K562 (cell line): ENCODE results near the gene OSBPL3. TPM values are rescaled to one million over a fixed set of nuclear protein-coding genes. Genes with fewer than 3 reads are reported as not detected.

Experiments
- KDM4B ChIP-seq, 2 experiments: fragments of 450-650 bp in 1 of 2; sonication (generic) in 1 of 2; IDR thresholded peaks; 2 replicates each; pipeline ENCODE4 v1.6.1; 2016 to 2017; ENCODE audit warnings: borderline replicate concordance in 2 of 2, antibody characterized with exemption in 1 of 2, low read depth in 1 of 2, mild to moderate bottlenecking in 1 of 2
- MAFK ChIP-seq: IDR thresholded peaks from 2 replicates; pipeline ENCODE4 v1.6.1; 2011; ENCODE audit warnings: low read length, improper control_type of control experiment
- MCM3 ChIP-seq: fragments of 450-650 bp; IDR thresholded peaks from 2 replicates; pipeline ENCODE4 v1.6.1; 2016
- RBM39 ChIP-seq: fragments of 200-400 bp; formaldehyde crosslinking; optimal IDR thresholded peaks from 2 replicates; pipeline ENCODE3; 2018; ENCODE audit warnings: low read depth, low read length
- THAP12 ChIP-seq: fragments of 250-450 bp; sonication (Bioruptor Pico); IDR thresholded peaks from 2 replicates; pipeline ENCODE4 v1.9.0; 2021; ENCODE audit warnings: mild to moderate bottlenecking, inconsistent platforms
- TOE1 ChIP-seq, 2 experiments: fragments of 450-650 bp in 1 of 2; sonication (generic) in 1 of 2; formaldehyde crosslinking in 1 of 2; IDR thresholded peaks; 2 replicates each; pipeline versions ENCODE4 v1.7.1 to v1.8.0; 2016 to 2022; ENCODE audit warnings: borderline replicate concordance in 2 of 2, mild to moderate bottlenecking in 2 of 2, antibody characterized with exemption in 1 of 2, inconsistent platforms in 1 of 2, low read depth in 1 of 2, missing genetic modification reagents in 1 of 2, moderate library complexity in 1 of 2
- XRCC5 ChIP-seq: fragments of 200-400 bp; formaldehyde crosslinking; IDR thresholded peaks from 2 replicates; pipeline ENCODE4 v1.6.1; 2017; ENCODE audit warnings: low read depth, mild to moderate bottlenecking, low read length
- ZBTB49 ChIP-seq: sonication (generic); formaldehyde crosslinking; IDR thresholded peaks from 2 replicates; pipeline ENCODE4 v1.8.0; 2022; ENCODE audit warnings: missing genetic modification reagents, mild to moderate bottlenecking, borderline replicate concordance
- polyA plus RNA-seq, 8 experiments: library from polyadenylated mRNA; depleted of rRNA in 4 of 8; stranded (reverse) in 5 of 8; unstranded in 3 of 8; fragments of >200 nt; fragmentation: Nextera tagmentation in 2 of 8; fragmentation: Illumina TruSeq in 1 of 8; extraction: Ambion mirVana in 2 of 8; extraction: Trizol in 1 of 8; gene quantifications; 2 replicates each; pipeline versions ENCODE4 v1.2.1 to v1.2.3, GENCODE V29; 2011 to 2014; ENCODE audit warnings: inconsistent platforms in 1 of 8, missing spikeins in 1 of 8
- total RNA-seq, 7 experiments: library from RNA; depleted of rRNA in 6 of 7; stranded (reverse); fragments of >200 nt in 6 of 7; fragmentation: Illumina TruSeq in 2 of 7; extraction: Trizol in 2 of 7; gene quantifications; 2 replicates each; pipeline versions ENCODE4 v1.2.1 to v1.2.3, GENCODE V29; 2011 to 2021; ENCODE audit warnings: low replicate concordance in 1 of 7
- TF ChIP-seq, protein P1 (sequence below): IDR thresholded peaks from 2 replicates; pipeline ENCODE4 v1.6.1; 2011; ENCODE audit warnings: borderline replicate concordance, low read depth, mild to moderate bottlenecking, moderate library complexity, low read length; ENCODE audit not compliant: insufficient read depth, poor library complexity, severe bottlenecking
- TF ChIP-seq, protein P2 (sequence below), 2 experiments: IDR thresholded peaks; 2 replicates each; pipeline ENCODE4 v1.6.1; 2011; ENCODE audit warnings: borderline replicate concordance in 1 of 2, control low read depth in 1 of 2, low read depth in 1 of 2, low read length in 1 of 2, mild to moderate bottlenecking in 1 of 2, mixed read lengths in 1 of 2, moderate library complexity in 1 of 2; ENCODE audit not compliant: insufficient read depth in 1 of 2, insufficient read length in 1 of 2, poor library complexity in 1 of 2, severe bottlenecking in 1 of 2; ENCODE audit errors: extremely low read depth in 1 of 2
- TF ChIP-seq, protein P3 (sequence below): fragments of 450-650 bp; IDR thresholded peaks from 2 replicates; pipeline ENCODE4 v1.6.1; 2017; ENCODE audit warnings: antibody characterized with exemption, mild to moderate bottlenecking

Gene OSBPL3
- total and polyA plus RNA-seq, 9 of the 15 experiments (the other 6 are each of a cell fraction or from before 2014, with no cell fraction given) = 4.8 to 37.2 (median 26.5) TPM

DNA sequence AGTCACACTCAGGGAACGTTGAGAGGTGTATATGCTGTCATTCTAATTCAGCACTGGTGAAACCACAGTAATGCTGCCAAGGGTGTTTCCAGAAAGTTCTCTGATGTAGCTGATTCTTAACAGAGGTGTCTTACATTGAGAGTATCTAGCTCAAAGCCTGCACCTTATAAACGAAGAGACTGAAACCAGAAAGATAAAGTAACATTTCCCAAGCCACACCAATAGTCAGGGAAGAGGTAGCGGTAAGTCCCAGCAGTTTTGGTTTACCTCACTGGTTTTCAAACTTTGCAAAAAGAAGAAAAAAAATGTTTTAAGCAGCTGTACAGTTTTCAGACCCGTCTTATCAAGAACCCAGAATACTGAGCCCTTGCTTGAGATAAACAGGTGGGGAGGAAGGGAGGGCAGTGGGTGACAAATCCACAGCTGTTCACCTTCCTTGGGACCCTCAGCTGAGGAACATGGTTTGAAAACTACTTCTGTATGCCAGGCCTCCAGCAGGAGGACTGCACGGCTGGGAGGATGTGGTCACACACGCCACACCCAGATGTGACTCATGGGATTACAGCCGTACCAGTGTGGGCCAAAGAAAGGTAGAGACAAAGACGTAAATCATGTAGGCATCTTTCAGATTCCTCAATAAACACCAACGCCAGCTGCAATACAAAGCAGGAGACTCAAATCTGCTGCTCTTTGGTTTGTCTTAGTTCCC lies 158.8 kb downstream of the OSBPL3 start (continued):
- TF ChIP-seq THAP12 (CRISPR knock-in tag) (no peak), MAFK (peak; percentile 25; the same call in 1 of the 2 replicates), RBM39 (no peak), TOE1 (IDR thresholded peaks at IDR 0.05; ENCODE audit: borderline replicate concordance) (0 out of 2 replicates have a peak, but pooled peaks have one; percentile 38), TOE1 (CRISPR knock-in tag; IDR thresholded peaks at IDR 0.05; ENCODE audit: borderline replicate concordance, low read depth) (no peak), XRCC5 (0 out of 2 replicates have a peak, but pooled peaks have one; percentile 50), KDM4B (IDR thresholded peaks at IDR 0.05; ENCODE audit: borderline replicate concordance in 2 of 2, low read depth in 1 of 2) (no peak), MCM3 (no peak), ZBTB49 (CRISPR knock-in tag) (no peak)
- TF ChIP-seq, protein P1, sequence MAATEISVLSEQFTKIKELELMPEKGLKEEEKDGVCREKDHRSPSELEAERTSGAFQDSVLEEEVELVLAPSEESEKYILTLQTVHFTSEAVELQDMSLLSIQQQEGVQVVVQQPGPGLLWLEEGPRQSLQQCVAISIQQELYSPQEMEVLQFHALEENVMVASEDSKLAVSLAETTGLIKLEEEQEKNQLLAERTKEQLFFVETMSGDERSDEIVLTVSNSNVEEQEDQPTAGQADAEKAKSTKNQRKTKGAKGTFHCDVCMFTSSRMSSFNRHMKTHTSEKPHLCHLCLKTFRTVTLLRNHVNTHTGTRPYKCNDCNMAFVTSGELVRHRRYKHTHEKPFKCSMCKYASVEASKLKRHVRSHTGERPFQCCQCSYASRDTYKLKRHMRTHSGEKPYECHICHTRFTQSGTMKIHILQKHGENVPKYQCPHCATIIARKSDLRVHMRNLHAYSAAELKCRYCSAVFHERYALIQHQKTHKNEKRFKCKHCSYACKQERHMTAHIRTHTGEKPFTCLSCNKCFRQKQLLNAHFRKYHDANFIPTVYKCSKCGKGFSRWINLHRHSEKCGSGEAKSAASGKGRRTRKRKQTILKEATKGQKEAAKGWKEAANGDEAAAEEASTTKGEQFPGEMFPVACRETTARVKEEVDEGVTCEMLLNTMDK = peak; percentile 54
- TF ChIP-seq, protein P2, sequence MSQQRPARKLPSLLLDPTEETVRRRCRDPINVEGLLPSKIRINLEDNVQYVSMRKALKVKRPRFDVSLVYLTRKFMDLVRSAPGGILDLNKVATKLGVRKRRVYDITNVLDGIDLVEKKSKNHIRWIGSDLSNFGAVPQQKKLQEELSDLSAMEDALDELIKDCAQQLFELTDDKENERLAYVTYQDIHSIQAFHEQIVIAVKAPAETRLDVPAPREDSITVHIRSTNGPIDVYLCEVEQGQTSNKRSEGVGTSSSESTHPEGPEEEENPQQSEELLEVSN (IDR thresholded peaks at IDR 0.05; ENCODE audit: borderline replicate concordance in 1 of 2, extremely low read depth in 1 of 2, insufficient read depth in 1 of 2, insufficient read length in 1 of 2, low read depth in 1 of 2, low read length in 1 of 2, poor library complexity in 1 of 2, severe bottlenecking in 1 of 2) = peak in 1 of 2 experiments; percentile 34
- TF ChIP-seq, protein P3, sequence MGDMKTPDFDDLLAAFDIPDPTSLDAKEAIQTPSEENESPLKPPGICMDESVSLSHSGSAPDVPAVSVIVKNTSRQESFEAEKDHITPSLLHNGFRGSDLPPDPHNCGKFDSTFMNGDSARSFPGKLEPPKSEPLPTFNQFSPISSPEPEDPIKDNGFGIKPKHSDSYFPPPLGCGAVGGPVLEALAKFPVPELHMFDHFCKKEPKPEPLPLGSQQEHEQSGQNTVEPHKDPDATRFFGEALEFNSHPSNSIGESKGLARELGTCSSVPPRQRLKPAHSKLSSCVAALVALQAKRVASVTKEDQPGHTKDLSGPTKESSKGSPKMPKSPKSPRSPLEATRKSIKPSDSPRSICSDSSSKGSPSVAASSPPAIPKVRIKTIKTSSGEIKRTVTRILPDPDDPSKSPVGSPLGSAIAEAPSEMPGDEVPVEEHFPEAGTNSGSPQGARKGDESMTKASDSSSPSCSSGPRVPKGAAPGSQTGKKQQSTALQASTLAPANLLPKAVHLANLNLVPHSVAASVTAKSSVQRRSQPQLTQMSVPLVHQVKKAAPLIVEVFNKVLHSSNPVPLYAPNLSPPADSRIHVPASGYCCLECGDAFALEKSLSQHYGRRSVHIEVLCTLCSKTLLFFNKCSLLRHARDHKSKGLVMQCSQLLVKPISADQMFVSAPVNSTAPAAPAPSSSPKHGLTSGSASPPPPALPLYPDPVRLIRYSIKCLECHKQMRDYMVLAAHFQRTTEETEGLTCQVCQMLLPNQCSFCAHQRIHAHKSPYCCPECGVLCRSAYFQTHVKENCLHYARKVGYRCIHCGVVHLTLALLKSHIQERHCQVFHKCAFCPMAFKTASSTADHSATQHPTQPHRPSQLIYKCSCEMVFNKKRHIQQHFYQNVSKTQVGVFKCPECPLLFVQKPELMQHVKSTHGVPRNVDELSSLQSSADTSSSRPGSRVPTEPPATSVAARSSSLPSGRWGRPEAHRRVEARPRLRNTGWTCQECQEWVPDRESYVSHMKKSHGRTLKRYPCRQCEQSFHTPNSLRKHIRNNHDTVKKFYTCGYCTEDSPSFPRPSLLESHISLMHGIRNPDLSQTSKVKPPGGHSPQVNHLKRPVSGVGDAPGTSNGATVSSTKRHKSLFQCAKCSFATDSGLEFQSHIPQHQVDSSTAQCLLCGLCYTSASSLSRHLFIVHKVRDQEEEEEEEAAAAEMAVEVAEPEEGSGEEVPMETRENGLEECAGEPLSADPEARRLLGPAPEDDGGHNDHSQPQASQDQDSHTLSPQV = 0 out of 2 replicates have a peak, but pooled peaks have one; percentile 76
